ENCODE data around the gene ATP2B2. TPM values are rescaled to one million over a fixed set of nuclear protein-coding genes. Genes with fewer than 3 reads are reported as not detected.

The ATP2B2 gene
- polyA plus RNA-seq, 2 of the 4 experiments (the other 2 are of a cell fraction) = 0.03 to 0.04 TPM

DNA sequence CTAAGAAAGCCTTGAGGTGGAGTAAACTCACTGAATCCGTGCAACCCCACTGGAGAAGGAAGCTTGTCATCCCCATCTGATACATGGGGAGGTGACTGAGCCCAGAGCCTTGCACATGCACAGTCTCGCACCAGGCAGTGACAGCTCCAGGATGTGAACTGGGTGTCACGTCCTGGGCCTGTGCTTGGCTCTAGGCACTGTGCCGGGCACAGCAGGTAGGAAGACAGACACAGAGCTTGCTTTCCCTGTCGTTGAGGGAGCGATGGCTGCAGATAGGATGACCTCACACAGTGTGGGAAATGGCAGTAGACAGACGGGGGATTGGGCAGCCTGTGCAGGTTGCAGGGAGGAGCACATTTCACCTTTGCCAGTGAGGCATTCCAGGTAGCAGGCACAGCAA, 12.2 kb upstream of the ATP2B2 start:
- ATAC-seq = no peak
- no peak overlapping the region for H3K4me3 ChIP-seq
- no peak for TF ChIP-seq HOXB5 (CRISPR knock-in tag; IDR thresholded peaks at IDR 0.05)
- peaks cover under 1% of the 10 kb centered on the region; the same call in 1 of the 3 replicates for H3K4me1 ChIP-seq
- no peak overlapping the region for H3K4me2 ChIP-seq
- H3K9me3 ChIP-seq = no peaks in the 10 kb centered on the region
- no peak for FAIRE-seq
- ChIA-PET POLR2A (no interaction called here), CTCF (no interaction called here)
- WGBS (ENCODE audit: missing lambda C conversion rate) = 39% methylated on average over 7 of the region's 7 CpGs
- H3K27ac ChIP-seq = no peak overlapping the region
- no peak for DNase-seq (ENCODE audit: low read depth in 1 of 2, low spot score in 1 of 2)

DNA sequence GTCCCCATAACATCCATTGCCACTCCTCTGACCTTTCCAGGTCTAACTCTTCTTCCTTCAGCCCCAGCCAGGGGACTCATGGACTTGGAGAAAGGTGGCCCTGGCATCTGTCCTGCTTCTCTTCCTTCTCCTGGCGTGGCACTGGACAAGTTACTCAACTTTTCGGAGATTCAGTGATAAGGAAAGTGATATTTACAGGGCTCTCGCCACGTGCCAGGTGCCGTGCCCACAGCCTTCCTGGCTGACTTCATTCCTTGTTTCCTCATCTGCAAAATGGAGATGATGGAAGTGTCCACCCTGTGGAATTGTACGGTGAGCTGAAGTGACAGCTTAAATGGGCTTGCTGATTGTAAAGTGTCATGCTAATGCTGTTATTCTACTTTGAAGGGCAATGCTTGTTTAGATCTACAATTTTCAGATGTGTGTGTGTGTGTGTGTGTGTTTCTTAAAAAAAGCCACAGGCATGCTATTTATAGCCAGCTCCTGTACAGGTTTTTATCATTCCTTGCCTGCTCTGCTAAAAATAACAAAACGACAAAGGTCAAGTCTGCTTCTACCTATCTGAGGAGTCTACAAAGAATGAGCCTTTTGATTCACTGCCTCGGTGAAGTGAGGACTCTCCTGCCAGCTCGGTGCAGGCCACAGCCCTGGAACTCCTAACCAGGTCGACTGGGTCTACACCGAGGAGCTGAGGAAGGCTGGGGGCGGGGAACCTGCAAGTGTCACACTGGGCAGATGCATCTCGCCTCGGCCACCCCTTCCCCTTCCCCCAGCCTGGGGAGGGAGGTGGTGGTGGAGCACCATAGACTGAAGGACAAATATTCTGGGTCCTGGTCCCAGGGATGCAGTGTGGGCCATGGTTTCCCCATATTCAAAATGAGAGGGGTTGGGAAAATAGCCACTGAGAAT, 11.4 kb upstream of the ATP2B2 start:
- CTCF ChIA-PET = no interaction called here
- no peak overlapping the region for H3K27ac ChIP-seq
- TF ChIP-seq CEBPB (IDR thresholded peaks at IDR 0.05) = no peak
- no peak for TF ChIP-seq RFX5 (IDR thresholded peaks at IDR 0.05)
- TF ChIP-seq SREBF2 (IDR thresholded peaks at IDR 0.05) = no peak
- no peak for TF ChIP-seq BHLHE40 (IDR thresholded peaks at IDR 0.05; ENCODE audit: low read depth, low read length)
- TF ChIP-seq TFCP2L1 (CRISPR knock-in tag; IDR thresholded peaks at IDR 0.05) = no peak
- TF ChIP-seq EP300 (IDR thresholded peaks at IDR 0.05) = no peak
- no peak for TF ChIP-seq FOSB (CRISPR knock-in tag; IDR thresholded peaks at IDR 0.05)
- no peak for TF ChIP-seq EHMT2 (IDR thresholded peaks at IDR 0.05; ENCODE audit: low read depth)
- TF ChIP-seq HDAC2 (IDR thresholded peaks at IDR 0.05) = no peak
- TF ChIP-seq ZC3H11A (IDR thresholded peaks at IDR 0.05) = no peak
- TF ChIP-seq BCL3 (IDR thresholded peaks at IDR 0.05) = no peak
- TF ChIP-seq HOXB5 (CRISPR knock-in tag; IDR thresholded peaks at IDR 0.05) = no peak
- no peak for TF ChIP-seq CHD2 (IDR thresholded peaks at IDR 0.05; ENCODE audit: low read length, partially characterized antibody)
- TF ChIP-seq RARB (CRISPR knock-in tag; IDR thresholded peaks at IDR 0.05) = no peak
- no peak for TF ChIP-seq SMC3 (IDR thresholded peaks at IDR 0.05)
- no peak for TF ChIP-seq KDM1A (IDR thresholded peaks at IDR 0.05; ENCODE audit: low read depth)
- TF ChIP-seq ELK1 (IDR thresholded peaks at IDR 0.05; ENCODE audit: low read depth, low read length) = no peak
- no peak for TF ChIP-seq CHD4 (IDR thresholded peaks at IDR 0.05; ENCODE audit: borderline replicate concordance)
- POLR2A ChIA-PET = no interaction called here
- FAIRE-seq (no peak), ATAC-seq (no peak), DNase-seq (ENCODE audit: low read depth in 1 of 2, low spot score in 1 of 2) (no peak)
- H3K9me3 ChIP-seq = no peaks in the 10 kb centered on the region
- 45% methylated on average over 9 of the region's 14 CpGs for WGBS (ENCODE audit: missing lambda C conversion rate)
- no peak overlapping the region for H3K4me3 ChIP-seq
- peaks cover 9% of the 10 kb centered on the region; the same call in 2 of the 3 replicates for H3K4me1 ChIP-seq
- H3K4me2 ChIP-seq = no peak overlapping the region

DNA sequence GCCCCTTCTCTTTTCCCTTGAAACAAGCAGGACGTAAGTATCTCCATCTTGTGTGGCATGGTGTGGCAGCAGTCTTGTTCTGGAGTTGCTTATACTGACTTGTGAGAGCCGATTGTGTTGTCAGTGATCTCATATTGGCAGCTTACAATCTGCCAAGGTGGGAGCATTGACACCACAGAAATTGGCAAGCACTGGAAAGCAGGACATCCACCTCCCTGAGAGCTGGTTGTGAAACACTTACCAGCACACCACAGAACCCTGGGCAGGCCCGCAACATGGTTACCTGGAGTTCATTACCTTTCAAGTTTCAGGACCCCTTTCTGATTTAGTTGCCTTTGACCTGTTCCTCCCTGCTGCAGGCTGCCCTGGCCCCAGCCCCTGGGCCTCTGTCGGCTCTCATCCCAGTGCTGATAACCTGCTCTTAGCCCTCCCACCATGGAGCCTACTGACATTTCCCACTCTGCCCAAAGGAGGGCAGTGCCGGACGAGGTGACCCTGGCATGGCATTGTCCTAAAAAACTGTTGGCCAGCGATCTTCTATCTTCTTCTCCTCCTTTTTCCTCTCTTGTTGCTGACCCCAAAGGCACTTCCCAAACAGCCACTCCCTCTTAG, 10.6 kb upstream of the ATP2B2 start:
- DNase-seq (ENCODE audit: low read depth in 1 of 2, low spot score in 1 of 2) (no peak), FAIRE-seq (no peak), ATAC-seq (peak in 1 of 2 experiments; percentile 70; a peak in 3 of 6 replicates)
- no peak overlapping the region for H3K4me3 ChIP-seq
- TF ChIP-seq RAD21 (conservative IDR thresholded peaks at IDR 0.05 in 1 of 2, IDR thresholded peaks at IDR 0.05 in 1 of 2) = 0 out of 5 replicates have a peak, but pooled peaks of 1 of the 2 experiments have one; percentile 18
- TF ChIP-seq FOSL2 (IDR thresholded peaks at IDR 0.05) = no peak
- no peak for TF ChIP-seq FOSL2 (CRISPR knock-in tag; IDR thresholded peaks at IDR 0.05)
- 33% methylated on average over 7 of the region's 7 CpGs for WGBS (ENCODE audit: missing lambda C conversion rate)
- H3K27ac ChIP-seq = no peak overlapping the region
- no peaks in the 10 kb centered on the region for H3K9me3 ChIP-seq
- ChIA-PET CTCF (interaction anchor here (0.9 to 1.4 kb wide), 2 partner anchors 8 to 19 kb away, joined by 3 read pairs; no protein-coding TSS in a partner anchor), POLR2A (no interaction called here)
- peaks cover 9% of the 10 kb centered on the region; the same call in 2 of the 3 replicates for H3K4me1 ChIP-seq
- no peak overlapping the region for H3K4me2 ChIP-seq
